GM18505 (cell line): Measurements from ENCODE around the gene RAPGEF1.

Source experiments
- ATAC-seq: cut with Tn5 transposase; IDR thresholded peaks from one replicate; pipeline ENCODE4 v1.9.1; 2021; ENCODE audit not compliant: unreplicated experiment
- POLR2A ChIP-seq: IDR thresholded peaks from 4 replicates; pipeline ENCODE4 v1.6.1; 2011; ENCODE audit warnings: borderline replicate concordance; ENCODE audit not compliant: insufficient read depth, insufficient read length; ENCODE audit errors: extremely low read depth

RAPGEF1 gene

DNA sequence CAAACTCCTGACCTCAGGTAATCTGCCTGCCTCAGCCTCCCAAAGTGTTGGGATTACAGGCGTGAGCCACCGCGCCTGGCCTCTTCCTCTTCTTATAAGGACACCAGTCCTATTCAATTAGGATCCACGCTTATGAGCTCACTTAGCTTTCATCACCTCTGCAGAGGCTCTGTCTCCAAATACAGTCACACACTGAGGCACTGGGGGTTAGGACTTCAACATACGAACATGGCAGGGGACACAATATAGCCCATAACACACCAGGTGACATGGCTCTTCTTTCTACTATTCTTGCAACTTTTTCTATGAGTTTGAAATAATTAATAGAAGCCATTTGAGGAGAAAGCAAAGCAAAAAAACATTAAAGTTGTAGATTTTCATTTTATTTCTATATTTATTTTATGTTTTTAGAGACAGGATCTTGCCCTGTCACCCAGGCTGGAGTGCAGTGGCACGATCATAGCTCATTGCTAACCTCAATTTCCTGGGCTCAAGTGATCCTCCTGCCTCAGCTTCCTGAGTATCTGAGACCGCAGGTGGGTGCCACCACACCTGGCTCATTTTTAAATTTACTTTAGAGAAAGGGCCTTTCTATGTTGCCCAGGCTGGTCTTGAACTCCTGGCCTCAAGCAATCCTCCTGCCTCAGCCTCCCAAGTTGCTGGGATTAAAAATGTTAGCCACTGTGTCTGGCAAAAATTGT lies 200.5 kb downstream of the RAPGEF1 start:
- no peak for ATAC-seq
- TF ChIP-seq POLR2A: no peak

DNA sequence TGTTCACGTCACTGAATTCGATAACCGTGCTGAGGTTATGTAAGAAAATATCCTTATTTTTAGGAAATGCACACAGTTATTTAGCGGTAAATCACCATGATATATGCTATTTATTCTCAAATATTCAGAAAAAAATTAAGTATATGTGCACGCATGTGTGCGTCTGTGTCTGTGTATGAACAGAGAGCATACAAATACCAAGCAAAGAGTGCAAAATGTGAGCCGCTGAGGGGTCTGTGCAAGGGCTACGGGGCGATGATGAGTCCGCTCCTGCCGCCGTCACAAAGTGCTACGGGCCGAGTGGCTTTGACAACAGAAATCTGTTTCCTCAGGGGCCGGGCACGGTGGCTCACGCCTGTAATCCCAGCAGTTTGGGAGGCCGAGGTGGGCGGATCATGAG lies 201.9 kb downstream of the RAPGEF1 start:
- no peak for TF ChIP-seq POLR2A
- no peak for ATAC-seq

DNA sequence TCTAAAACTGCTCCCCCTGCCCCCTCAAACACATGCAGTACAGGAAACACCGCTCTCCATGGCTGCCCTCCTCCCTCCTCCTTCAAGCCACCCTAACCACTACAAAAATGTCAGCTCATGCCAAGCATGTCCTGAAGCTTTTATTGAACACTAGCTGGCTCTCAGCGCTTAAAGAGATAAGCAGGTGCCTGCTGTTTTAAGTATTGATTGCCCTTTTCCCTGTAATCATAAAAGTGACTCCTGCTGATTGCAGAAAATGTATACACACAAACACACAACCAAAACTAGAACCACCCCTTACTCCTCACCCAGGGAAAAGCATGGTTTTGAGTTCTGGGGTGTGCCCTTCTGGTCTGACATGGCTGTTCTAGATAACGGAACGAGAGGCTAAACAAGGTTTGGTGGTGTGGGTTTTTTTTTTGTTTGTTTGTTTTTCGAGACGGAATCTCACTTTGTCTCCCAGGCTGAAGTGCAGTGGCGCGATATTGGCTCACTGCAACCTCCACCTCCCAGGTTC lies 205.1 kb downstream of the RAPGEF1 start:
- no peak for ATAC-seq
- no peak for TF ChIP-seq POLR2A

DNA sequence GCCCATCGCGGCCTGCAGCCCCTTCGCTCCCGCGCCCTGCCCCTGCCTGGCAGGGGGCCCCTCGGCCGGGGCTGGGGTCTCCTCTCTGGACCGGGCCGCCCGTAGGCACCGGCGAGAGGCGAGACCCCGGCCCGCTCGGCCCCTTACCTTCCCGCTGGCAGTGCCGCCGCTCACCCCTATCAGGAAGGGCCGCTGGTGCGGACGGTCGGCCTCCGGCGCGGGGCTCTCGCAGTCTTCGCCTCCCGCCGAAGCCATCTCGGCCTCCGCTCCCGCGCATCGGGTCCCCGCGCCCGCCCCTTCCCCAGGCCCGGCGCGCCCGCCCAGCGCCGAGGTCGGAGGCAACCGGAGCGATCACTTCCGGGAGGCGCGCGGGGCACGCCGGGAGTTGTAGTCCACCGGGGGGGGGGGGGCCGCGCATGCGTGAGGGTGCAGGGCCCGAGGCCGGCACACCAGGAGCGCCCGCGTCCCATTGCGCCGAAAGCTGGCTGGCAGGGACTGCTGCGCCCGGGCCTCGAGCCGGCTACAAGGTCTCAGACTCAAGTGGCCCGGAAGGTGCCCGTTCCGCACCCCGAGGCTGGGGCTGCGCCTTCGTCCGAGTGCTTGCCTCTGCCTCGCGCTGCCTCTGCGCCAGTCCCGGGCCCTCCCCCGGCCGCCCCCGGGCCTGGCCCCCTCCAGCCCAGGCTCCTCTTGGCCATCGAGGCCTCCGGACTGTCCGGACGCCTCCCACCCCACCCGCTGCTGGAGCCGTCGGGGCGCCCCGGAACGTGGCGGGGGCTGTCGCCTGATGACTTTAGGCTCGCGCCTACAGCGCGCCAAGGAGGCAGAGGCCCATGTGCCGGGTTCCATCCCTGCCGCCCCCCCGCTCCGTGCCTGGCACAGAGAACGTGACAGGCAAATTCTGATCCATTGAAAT lies 208.7 kb downstream of the RAPGEF1 start, which contains the start of gene UCK1:
Gene UCK1, minus strand, starts transcription at position 344 of the 913 bp plus-strand sequence. Its CDS starts 89 bp downstream, at position 255.
- peak; percentile 65 for TF ChIP-seq POLR2A
- peak; percentile 72 for ATAC-seq

DNA sequence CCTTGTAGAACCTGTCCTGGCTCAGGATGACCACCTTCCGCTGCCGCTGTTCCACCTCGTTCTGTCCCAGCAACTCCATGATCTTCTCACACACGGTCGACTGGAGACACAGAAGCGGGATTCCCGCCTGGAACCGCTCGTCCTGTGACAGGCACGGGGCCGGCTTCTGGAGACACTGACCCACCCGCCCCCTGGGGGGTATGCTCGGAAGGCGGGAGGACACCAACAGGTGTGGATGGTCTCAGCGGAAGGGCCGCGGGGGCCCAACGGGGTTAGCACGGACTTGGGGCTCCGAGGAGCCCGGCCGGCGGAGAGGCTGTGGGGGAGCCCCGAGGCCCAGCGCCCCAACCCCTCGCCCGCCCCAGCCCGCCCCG lies 209.3 kb downstream of the RAPGEF1 start:
- ATAC-seq: peak; percentile 7
- no peak for TF ChIP-seq POLR2A

DNA sequence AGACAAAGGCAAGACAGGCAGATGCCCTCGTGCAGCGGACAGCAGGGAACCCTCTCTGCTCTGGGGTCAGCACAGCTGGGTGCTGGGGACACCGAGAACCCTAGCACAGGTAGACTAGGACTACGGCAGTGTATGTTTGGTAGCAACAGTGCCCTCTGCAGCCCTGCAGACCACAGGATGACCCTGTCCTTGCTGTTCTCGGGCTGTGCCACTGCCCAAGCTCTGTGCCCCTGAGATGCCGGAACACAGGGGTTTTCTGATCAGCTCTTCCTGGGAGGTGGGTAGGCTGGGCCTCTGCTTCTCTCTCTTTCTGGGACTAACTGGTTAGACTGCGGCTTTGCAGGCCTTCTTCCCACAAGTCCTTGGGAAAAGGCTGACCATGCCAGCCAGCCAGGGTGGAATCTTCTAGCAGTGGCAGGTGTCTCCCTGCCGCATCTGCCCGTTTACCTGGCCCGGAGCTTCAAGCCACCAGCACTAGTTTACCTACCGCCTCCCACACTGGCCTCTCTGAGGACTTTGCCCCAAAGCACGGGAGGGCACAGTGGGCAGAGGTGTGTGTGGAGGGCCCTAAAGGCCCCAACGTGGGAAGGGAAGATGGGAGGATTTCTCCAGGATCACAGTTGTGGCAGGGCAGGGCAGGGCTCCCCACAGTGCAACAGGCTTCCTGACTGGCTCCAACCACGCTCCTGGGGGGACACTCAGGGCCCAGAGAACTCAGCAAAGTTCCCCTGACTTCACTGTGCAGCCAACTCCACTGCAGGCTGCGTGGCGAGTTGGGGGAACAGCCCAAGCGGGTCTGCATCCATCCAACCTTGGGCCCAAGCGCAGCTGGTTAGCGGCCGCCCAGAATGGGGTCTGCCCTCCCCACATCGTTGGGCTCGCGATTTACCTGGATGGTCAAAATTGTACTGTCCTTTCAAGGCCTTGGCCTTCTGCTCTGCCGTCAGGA lies 210.0 kb downstream of the RAPGEF1 start:
- ATAC-seq: no peak
- no peak for TF ChIP-seq POLR2A

DNA sequence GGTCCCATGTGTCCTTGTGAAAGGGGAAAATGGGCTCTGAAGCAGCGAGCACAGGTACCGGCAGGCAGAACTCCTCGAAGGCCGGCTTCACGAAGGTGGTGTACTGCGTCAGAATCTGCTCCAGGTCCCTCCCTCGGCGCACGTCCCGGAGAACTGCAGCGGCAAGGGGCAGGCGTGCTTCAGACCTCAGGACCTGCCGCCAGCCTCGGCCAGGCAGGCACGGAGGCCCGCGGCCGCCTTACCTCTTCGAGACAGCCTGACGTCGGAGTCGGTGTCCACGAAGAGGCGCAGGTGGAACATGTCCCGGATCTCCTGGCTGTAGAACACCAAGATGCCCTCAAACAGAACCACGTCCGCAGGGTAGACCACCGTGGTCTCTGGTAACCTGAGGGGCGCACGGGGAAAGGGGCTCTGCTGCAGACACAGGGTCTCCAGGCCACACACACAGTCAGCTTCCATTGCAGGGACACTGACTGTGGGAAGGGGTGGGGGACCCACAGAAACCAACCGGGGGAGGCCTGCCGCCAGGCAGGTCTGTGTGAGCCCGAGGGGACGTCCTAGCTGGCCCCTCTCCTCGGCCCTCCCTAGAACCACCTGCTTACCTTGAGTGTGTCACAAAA lies 210.9 kb downstream of the RAPGEF1 start:
- ATAC-seq: no peak
- TF ChIP-seq POLR2A: no peak

DNA sequence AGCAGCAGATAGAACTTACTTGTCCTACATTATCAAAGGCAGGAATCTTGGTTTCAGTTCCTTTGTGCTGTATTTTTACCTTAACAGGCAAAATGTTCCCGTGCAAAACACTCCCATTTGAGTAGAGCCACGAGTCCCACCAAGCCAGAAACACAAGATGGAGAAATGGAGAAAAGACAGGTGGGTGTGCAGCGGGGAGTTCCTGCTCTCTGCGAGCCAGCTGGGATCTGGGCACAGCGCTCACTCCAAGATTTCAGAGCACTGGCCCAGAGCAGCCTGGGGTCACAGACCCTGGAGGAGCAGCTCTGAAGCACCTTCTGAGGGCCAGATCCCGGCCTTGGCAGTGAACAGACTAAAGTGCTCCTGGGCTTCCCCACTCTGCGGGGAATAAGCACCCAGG lies 211.7 kb downstream of the RAPGEF1 start:
- no peak for ATAC-seq

More for the DNA sequence above, 211.7 kb downstream of the RAPGEF1 start:
- no peak for TF ChIP-seq POLR2A
